ENCODE results near the gene NRAP.

NRAP gene

GRCh38 chr10:113643183-113643582 is 20.7 kb downstream of the NRAP start:
- in situ Hi-C loops (cut with MboI; ENCODE audit: low sequenced_read_pairs) = no loop called here

- in situ Hi-C loops (cut with MboI; ENCODE audit: low sequenced_read_pairs) = no loop called here
Observed at GRCh38 chr10:113641702-113642101, 22.1 kb downstream of the NRAP start.

- in situ Hi-C loops (cut with MboI; ENCODE audit: low sequenced_read_pairs) = no loop called here
Observed at GRCh38 chr10:113639966-113640365, 23.9 kb downstream of the NRAP start.

- in situ Hi-C loops (cut with MboI; ENCODE audit: low sequenced_read_pairs) = no loop called here
Observed at GRCh38 chr10:113631684-113632367, 32.0 kb downstream of the NRAP start.

- in situ Hi-C loops (cut with MboI; ENCODE audit: low sequenced_read_pairs) = no loop called here
Observed at GRCh38 chr10:113630929-113631533, 32.8 kb downstream of the NRAP start.

- in situ Hi-C loops (cut with MboI; ENCODE audit: low sequenced_read_pairs) = no loop called here
Observed at GRCh38 chr10:113628607-113629153, 35.2 kb downstream of the NRAP start.

GRCh38 chr10:113627836-113628235 is 36.0 kb downstream of the NRAP start:
- in situ Hi-C loops (cut with MboI; ENCODE audit: low sequenced_read_pairs) = no loop called here

- in situ Hi-C loops (cut with MboI; ENCODE audit: low sequenced_read_pairs) = no loop called here
Observed at GRCh38 chr10:113626809-113627355, 37.0 kb downstream of the NRAP start.

GRCh38 chr10:113625461-113626186 is 38.2 kb downstream of the NRAP start:
- in situ Hi-C loops (cut with MboI; ENCODE audit: low sequenced_read_pairs) = no loop called here

GRCh38 chr10:113622831-113623230 is 41.0 kb downstream of the NRAP start:
- in situ Hi-C loops (cut with MboI; ENCODE audit: low sequenced_read_pairs) = no loop called here

- in situ Hi-C loops (cut with MboI; ENCODE audit: low sequenced_read_pairs) = no loop called here
Observed at GRCh38 chr10:113621799-113622198, 42.0 kb downstream of the NRAP start.

- in situ Hi-C loops (cut with MboI; ENCODE audit: low sequenced_read_pairs) = no loop called here
Observed at GRCh38 chr10:113620936-113621335, 42.9 kb downstream of the NRAP start.

GRCh38 chr10:113620511-113620910 is 43.3 kb downstream of the NRAP start:
- in situ Hi-C loops (cut with MboI; ENCODE audit: low sequenced_read_pairs) = no loop called here

GRCh38 chr10:113619401-113619800 is 44.4 kb downstream of the NRAP start:
- in situ Hi-C loops (cut with MboI; ENCODE audit: low sequenced_read_pairs) = no loop called here

GRCh38 chr10:113618338-113618737 is 45.5 kb downstream of the NRAP start:
- in situ Hi-C loops (cut with MboI; ENCODE audit: low sequenced_read_pairs) = no loop called here

- in situ Hi-C loops (cut with MboI; ENCODE audit: low sequenced_read_pairs) = no loop called here
Observed at GRCh38 chr10:113617086-113617485, 46.8 kb downstream of the NRAP start.

GRCh38 chr10:113616244-113617074 is 47.4 kb downstream of the NRAP start:
- in situ Hi-C loops (cut with MboI; ENCODE audit: low sequenced_read_pairs) = no loop called here

GRCh38 chr10:113613977-113614690 is 49.7 kb downstream of the NRAP start:
- in situ Hi-C loops (cut with MboI; ENCODE audit: low sequenced_read_pairs) = no loop called here

GRCh38 chr10:113613427-113613826 is 50.4 kb downstream of the NRAP start:
- in situ Hi-C loops (cut with MboI; ENCODE audit: low sequenced_read_pairs) = no loop called here

- in situ Hi-C loops (cut with MboI; ENCODE audit: low sequenced_read_pairs) = no loop called here
Observed at GRCh38 chr10:113612154-113612553, 51.7 kb downstream of the NRAP start.

Measured in HL-60/S4 (cell line).